ENCODE measurements around the gene CDX2. TPM values are rescaled to one million over a fixed set of nuclear protein-coding genes. Genes with fewer than 3 reads are reported as not detected.

CDX2 gene, protein sequence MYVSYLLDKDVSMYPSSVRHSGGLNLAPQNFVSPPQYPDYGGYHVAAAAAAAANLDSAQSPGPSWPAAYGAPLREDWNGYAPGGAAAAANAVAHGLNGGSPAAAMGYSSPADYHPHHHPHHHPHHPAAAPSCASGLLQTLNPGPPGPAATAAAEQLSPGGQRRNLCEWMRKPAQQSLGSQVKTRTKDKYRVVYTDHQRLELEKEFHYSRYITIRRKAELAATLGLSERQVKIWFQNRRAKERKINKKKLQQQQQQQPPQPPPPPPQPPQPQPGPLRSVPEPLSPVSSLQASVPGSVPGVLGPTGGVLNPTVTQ
- not detected in 3 replicates for total RNA-seq
- long read RNA-seq: 0 reads

DNA sequence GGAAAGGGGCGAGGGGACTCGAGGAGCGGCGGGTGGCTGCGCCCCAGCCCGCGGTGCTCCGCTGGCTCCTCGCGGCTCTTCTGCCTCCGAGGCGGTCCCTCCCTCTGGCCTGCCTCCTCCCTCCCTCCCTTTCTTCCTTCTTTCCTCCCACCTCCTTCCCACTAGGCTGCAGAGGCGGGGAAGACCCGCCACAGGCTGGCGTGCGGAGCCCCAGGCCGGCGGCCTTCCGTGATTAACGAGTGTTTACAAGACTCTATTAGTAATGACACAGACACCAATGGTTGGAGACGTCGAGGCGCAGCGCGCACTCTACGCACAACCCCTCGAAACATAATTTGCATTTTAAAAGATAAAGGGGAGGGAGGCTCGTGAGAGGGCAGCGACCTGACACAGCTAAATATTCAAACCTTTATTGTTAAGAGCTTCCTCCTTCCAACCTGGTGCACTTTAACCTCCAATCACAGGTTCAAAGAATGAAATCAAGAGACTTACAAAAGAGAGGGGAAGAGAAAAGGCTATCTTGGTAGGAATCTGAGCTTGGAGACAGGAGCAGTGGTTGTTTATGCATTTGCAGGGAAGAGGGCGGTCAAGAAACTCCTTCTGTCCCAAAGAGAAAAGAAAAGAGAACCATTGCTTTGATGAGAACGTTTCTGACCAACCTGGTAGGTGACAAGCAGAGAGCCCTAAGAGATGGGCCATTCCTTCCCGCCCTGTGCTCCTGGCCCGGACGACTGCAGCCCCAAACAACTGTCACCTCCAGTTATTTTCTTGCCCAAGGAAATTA lies at the start of gene CDX2:
Gene CDX2 (minus strand): TSS at position 234 of the 784 bp plus-strand sequence. CDS start 309 bp downstream, outside the sequence.
- DNase-seq (ENCODE audit: low spot score): no peak
- TF ChIP-seq, protein P1, sequence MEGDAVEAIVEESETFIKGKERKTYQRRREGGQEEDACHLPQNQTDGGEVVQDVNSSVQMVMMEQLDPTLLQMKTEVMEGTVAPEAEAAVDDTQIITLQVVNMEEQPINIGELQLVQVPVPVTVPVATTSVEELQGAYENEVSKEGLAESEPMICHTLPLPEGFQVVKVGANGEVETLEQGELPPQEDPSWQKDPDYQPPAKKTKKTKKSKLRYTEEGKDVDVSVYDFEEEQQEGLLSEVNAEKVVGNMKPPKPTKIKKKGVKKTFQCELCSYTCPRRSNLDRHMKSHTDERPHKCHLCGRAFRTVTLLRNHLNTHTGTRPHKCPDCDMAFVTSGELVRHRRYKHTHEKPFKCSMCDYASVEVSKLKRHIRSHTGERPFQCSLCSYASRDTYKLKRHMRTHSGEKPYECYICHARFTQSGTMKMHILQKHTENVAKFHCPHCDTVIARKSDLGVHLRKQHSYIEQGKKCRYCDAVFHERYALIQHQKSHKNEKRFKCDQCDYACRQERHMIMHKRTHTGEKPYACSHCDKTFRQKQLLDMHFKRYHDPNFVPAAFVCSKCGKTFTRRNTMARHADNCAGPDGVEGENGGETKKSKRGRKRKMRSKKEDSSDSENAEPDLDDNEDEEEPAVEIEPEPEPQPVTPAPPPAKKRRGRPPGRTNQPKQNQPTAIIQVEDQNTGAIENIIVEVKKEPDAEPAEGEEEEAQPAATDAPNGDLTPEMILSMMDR (IDR thresholded peaks at IDR 0.05): no peak
- no peak within 1 kb of the TSS for H3K4me3 Mint-ChIP-seq (ENCODE audit: unreplicated experiment)
- peaks cover 14% of the 10 kb centered on the region for H3K4me1 Mint-ChIP-seq (ENCODE audit: low read depth)
- H3K36me3 Mint-ChIP-seq (ENCODE audit: low read depth): no peaks in the 10 kb centered on the region
- no peaks in the 10 kb centered on the region for H3K9me3 Mint-ChIP-seq (ENCODE audit: low read depth)
- no peak within 1 kb of the TSS for H3K27ac Mint-ChIP-seq (ENCODE audit: unreplicated experiment)
- H3K27me3 Mint-ChIP-seq (ENCODE audit: low read depth): peaks cover 83% of the 10 kb centered on the region

DNA sequence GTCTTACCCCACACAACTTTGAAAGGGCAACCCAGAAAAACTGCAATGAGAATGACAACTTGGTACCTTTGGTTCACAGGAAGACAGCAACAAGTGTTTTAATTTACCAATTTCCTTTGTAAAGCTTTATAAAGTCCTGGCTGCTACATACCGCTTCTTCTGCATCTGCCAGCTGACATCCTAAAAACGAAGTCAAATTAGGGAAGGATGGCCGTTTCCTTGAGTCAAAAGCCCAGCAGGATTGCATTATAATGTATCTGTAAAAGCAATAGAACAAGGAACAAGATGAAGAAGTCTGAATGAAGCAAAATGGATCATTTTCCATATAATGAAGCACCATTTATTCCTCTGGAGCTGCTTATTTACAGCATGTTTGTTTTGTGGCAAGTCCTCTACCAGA lies 45.2 kb upstream of the CDX2 start:
- Mint-ChIP-seq H3K27me3 (ENCODE audit: low read depth) (peaks cover 30% of the 10 kb centered on the region), H3K36me3 (ENCODE audit: low read depth) (no peaks in the 10 kb centered on the region)

DNA sequence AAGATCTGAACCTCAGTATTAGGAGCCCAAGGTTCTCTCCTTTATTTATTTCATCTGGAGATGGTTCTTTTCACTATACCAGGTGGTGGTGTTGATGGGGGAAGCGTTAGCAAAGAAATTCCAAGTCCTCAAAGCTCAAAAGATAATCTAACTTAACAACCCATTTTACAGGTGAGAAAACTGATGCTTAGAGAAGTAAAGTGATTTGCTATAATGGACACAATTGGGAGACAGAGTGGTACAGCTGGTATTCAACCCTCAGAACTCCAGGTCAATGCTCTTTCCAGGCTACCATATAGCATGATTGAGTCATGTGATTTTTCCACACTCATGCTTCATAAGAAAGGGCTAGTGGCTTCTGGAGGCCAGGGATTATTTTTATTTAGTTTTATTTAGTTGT lies 44.4 kb upstream of the CDX2 start:
- Mint-ChIP-seq H3K4me3 (ENCODE audit: unreplicated experiment) (no peak overlapping the region), H3K27me3 (ENCODE audit: low read depth) (peaks cover 33% of the 10 kb centered on the region), H3K36me3 (ENCODE audit: low read depth) (no peaks in the 10 kb centered on the region), H3K9me3 (ENCODE audit: low read depth) (no peaks in the 10 kb centered on the region), H3K4me1 (ENCODE audit: low read depth) (no peaks in the 10 kb centered on the region), H3K27ac (ENCODE audit: unreplicated experiment) (no peak overlapping the region)
- DNase-seq (ENCODE audit: low spot score): no peak
- TF ChIP-seq, protein P1 (IDR thresholded peaks at IDR 0.05): no peak

More for the DNA sequence above, 45.2 kb upstream of the CDX2 start:
- no peaks in the 10 kb centered on the region for H3K9me3 Mint-ChIP-seq (ENCODE audit: low read depth)
- DNase-seq (ENCODE audit: low spot score): no peak
- H3K4me1 Mint-ChIP-seq (ENCODE audit: low read depth): no peaks in the 10 kb centered on the region
- TF ChIP-seq, protein P1 (IDR thresholded peaks at IDR 0.05): no peak
- no peak overlapping the region for H3K4me3 Mint-ChIP-seq (ENCODE audit: unreplicated experiment)
- no peak overlapping the region for H3K27ac Mint-ChIP-seq (ENCODE audit: unreplicated experiment)

DNA sequence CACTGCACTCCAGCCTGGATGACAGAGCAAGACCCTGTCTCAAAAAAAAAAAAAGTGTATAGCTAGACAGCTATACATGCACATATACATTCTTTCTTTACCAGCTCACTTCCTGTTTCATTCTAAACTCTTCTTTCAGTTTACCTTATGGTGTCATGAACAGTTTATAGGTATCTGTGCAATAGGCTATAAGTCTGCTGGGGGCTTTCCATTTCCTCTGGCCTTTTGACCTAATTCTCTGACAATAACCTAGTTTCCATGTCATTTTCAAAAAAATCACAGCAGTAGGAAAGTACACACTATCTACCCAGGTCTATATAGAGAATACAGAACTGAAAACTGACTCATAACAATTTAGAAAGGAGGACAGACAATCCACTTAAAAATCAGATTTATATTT lies 43.8 kb upstream of the CDX2 start:
- Mint-ChIP-seq H3K27me3 (ENCODE audit: low read depth) (peaks cover 33% of the 10 kb centered on the region), H3K4me1 (ENCODE audit: low read depth) (no peaks in the 10 kb centered on the region), H3K9me3 (ENCODE audit: low read depth) (no peaks in the 10 kb centered on the region), H3K27ac (ENCODE audit: unreplicated experiment) (no peak overlapping the region), H3K36me3 (ENCODE audit: low read depth) (no peaks in the 10 kb centered on the region), H3K4me3 (ENCODE audit: unreplicated experiment) (no peak overlapping the region)
- DNase-seq (ENCODE audit: low spot score): no peak
- TF ChIP-seq, protein P1 (IDR thresholded peaks at IDR 0.05): no peak

DNA sequence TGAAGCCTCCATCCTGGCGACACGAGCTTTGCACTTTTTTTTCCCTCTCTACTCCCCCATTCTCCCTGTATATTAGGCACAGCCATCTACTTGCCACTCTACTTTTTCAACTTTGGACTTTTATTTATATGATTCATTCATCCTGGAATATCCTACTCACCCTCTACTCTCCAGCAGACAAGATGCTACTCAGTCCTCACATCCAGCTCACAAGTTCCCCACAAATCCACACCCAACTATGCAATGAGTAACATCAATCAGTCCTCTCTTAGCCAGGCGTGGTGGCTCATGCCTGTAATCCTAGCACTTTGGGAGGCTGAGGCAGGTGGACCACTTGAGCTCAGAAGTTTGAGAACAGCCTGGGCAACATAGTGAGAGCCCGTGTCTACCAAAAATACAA lies 43.3 kb upstream of the CDX2 start:
- TF ChIP-seq, protein P1 (IDR thresholded peaks at IDR 0.05): no peak
- Mint-ChIP-seq H3K4me1 (ENCODE audit: low read depth) (no peaks in the 10 kb centered on the region), H3K27ac (ENCODE audit: unreplicated experiment) (no peak overlapping the region), H3K36me3 (ENCODE audit: low read depth) (no peaks in the 10 kb centered on the region), H3K27me3 (ENCODE audit: low read depth) (peaks cover 35% of the 10 kb centered on the region), H3K4me3 (ENCODE audit: unreplicated experiment) (no peak overlapping the region), H3K9me3 (ENCODE audit: low read depth) (no peaks in the 10 kb centered on the region)
- no peak for DNase-seq (ENCODE audit: low spot score)

Measured in chondrocyte (in vitro differentiated cells).